HG02588 (cell line): Measurements from ENCODE around the gene NECTIN1.

Source experiments
- ATAC-seq: cut with Tn5 transposase; IDR thresholded peaks from one replicate; pipeline ENCODE4 v1.9.1; 2021; ENCODE audit warnings: mild to moderate bottlenecking, moderate library complexity; ENCODE audit not compliant: unreplicated experiment

NECTIN1 gene

GRCh38 chr11:119676461-119677020 is 52.5 kb downstream of the NECTIN1 start:
- no peak for ATAC-seq

GRCh38 chr11:119673759-119674336 is 55.2 kb downstream of the NECTIN1 start:
- peak; percentile 84 for ATAC-seq

- ATAC-seq, result no peak
These were observed 55.8 kb downstream of the NECTIN1 start for GRCh38 chr11:119673052-119673758.

- no peak for ATAC-seq
These were observed 56.4 kb downstream of the NECTIN1 start for GRCh38 chr11:119672597-119672996.

GRCh38 chr11:119671561-119672015 is 57.4 kb downstream of the NECTIN1 start:
- no peak for ATAC-seq

GRCh38 chr11:119671051-119671450 is 57.9 kb downstream of the NECTIN1 start:
- no peak for ATAC-seq

- ATAC-seq, result no peak
These were observed 59.5 kb downstream of the NECTIN1 start for GRCh38 chr11:119669487-119669886.

- no peak for ATAC-seq
These were observed 60.3 kb downstream of the NECTIN1 start for GRCh38 chr11:119668676-119669075.

GRCh38 chr11:119666463-119667131 is 62.4 kb downstream of the NECTIN1 start:
- ATAC-seq, result peak; percentile 73

- ATAC-seq, result no peak
These were observed 62.9 kb downstream of the NECTIN1 start for GRCh38 chr11:119666061-119666460.

- ATAC-seq, result no peak
These were observed 64.1 kb downstream of the NECTIN1 start for GRCh38 chr11:119664701-119665420.

GRCh38 chr11:119664063-119664572 is 64.9 kb downstream of the NECTIN1 start:
- no peak for ATAC-seq

GRCh38 chr11:119663279-119663678 is 65.7 kb downstream of the NECTIN1 start:
- ATAC-seq, result no peak

- ATAC-seq, result no peak
These were observed 67.8 kb downstream of the NECTIN1 start for GRCh38 chr11:119661226-119661625.

GRCh38 chr11:119659971-119660723 is 68.9 kb downstream of the NECTIN1 start:
- no peak for ATAC-seq

- no peak for ATAC-seq
These were observed 75.9 kb downstream of the NECTIN1 start for GRCh38 chr11:119652907-119653659.

GRCh38 chr11:119651802-119652584 is 77.0 kb downstream of the NECTIN1 start:
- ATAC-seq, result no peak

GRCh38 chr11:119650251-119650650 is 78.7 kb downstream of the NECTIN1 start:
- no peak for ATAC-seq

GRCh38 chr11:119647254-119647653 is 81.7 kb downstream of the NECTIN1 start:
- no peak for ATAC-seq
